ENCODE measurements around the gene TRIM3. TPM values are rescaled to one million over a fixed set of nuclear protein-coding genes. Genes with fewer than 3 reads are reported as not detected.

The TRIM3 gene
- total and polyA plus RNA-seq, 2 experiments from 2014 or later, result 7.9 to 21.1 TPM

DNA sequence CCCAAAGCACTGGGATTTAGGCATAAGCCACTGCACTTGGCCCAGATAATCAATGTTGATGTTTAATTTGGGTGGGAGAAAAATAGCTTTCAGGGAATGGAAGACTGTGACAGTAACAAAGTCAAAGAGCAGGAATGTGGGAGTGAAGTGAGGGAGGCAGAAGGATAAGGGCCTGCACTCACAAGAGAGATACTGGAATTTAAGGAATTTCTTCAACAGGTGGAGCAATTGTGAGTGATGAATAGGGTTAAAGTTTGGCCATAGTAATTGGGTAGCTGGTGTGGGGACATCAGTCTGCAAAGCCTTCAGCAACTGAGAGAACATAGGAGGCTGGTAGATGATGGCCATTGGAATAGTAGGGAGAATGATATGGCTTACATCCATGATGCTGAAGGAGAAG, 46.2 kb downstream of the TRIM3 start:
- Histone ChIP-seq H3K4me1 (ENCODE audit: insufficient read depth) (no peaks in the 10 kb centered on the region; the same call in 1 of the 2 replicates), H3K4me2 (no peak overlapping the region), H3K9me2 (ENCODE audit: insufficient read depth) (no peaks in the 10 kb centered on the region), H4K20me1 (replicated peaks; ENCODE audit: insufficient read depth) (no peaks in the 10 kb centered on the region), H3K4me3 (no peak overlapping the region), H2AFZ (no peak overlapping the region), H3K27me3 (ENCODE audit: insufficient read depth) (peaks cover 6% of the 10 kb centered on the region; the same call in 1 of the 2 replicates), H3K36me3 (ENCODE audit: insufficient read depth) (no peaks in the 10 kb centered on the region), H3F3A (replicated peaks; ENCODE audit: low read depth) (no peaks in the 10 kb centered on the region), H3K79me2 (replicated peaks; ENCODE audit: insufficient read depth) (no peaks in the 10 kb centered on the region), H3K27ac (ENCODE audit: low read depth) (no peak overlapping the region)
- TF ChIP-seq POLR2AphosphoS5 (IDR thresholded peaks at IDR 0.05; ENCODE audit: low read depth) (no peak), EZH2phosphoT487 (IDR thresholded peaks at IDR 0.05; ENCODE audit: unreplicated experiment) (no peak), ZNF114 (CRISPR knock-in tag; IDR thresholded peaks at IDR 0.05) (no peak), JUNB (IDR thresholded peaks at IDR 0.05; ENCODE audit: unreplicated experiment) (no peak)
- TF ChIP-seq, protein P1, sequence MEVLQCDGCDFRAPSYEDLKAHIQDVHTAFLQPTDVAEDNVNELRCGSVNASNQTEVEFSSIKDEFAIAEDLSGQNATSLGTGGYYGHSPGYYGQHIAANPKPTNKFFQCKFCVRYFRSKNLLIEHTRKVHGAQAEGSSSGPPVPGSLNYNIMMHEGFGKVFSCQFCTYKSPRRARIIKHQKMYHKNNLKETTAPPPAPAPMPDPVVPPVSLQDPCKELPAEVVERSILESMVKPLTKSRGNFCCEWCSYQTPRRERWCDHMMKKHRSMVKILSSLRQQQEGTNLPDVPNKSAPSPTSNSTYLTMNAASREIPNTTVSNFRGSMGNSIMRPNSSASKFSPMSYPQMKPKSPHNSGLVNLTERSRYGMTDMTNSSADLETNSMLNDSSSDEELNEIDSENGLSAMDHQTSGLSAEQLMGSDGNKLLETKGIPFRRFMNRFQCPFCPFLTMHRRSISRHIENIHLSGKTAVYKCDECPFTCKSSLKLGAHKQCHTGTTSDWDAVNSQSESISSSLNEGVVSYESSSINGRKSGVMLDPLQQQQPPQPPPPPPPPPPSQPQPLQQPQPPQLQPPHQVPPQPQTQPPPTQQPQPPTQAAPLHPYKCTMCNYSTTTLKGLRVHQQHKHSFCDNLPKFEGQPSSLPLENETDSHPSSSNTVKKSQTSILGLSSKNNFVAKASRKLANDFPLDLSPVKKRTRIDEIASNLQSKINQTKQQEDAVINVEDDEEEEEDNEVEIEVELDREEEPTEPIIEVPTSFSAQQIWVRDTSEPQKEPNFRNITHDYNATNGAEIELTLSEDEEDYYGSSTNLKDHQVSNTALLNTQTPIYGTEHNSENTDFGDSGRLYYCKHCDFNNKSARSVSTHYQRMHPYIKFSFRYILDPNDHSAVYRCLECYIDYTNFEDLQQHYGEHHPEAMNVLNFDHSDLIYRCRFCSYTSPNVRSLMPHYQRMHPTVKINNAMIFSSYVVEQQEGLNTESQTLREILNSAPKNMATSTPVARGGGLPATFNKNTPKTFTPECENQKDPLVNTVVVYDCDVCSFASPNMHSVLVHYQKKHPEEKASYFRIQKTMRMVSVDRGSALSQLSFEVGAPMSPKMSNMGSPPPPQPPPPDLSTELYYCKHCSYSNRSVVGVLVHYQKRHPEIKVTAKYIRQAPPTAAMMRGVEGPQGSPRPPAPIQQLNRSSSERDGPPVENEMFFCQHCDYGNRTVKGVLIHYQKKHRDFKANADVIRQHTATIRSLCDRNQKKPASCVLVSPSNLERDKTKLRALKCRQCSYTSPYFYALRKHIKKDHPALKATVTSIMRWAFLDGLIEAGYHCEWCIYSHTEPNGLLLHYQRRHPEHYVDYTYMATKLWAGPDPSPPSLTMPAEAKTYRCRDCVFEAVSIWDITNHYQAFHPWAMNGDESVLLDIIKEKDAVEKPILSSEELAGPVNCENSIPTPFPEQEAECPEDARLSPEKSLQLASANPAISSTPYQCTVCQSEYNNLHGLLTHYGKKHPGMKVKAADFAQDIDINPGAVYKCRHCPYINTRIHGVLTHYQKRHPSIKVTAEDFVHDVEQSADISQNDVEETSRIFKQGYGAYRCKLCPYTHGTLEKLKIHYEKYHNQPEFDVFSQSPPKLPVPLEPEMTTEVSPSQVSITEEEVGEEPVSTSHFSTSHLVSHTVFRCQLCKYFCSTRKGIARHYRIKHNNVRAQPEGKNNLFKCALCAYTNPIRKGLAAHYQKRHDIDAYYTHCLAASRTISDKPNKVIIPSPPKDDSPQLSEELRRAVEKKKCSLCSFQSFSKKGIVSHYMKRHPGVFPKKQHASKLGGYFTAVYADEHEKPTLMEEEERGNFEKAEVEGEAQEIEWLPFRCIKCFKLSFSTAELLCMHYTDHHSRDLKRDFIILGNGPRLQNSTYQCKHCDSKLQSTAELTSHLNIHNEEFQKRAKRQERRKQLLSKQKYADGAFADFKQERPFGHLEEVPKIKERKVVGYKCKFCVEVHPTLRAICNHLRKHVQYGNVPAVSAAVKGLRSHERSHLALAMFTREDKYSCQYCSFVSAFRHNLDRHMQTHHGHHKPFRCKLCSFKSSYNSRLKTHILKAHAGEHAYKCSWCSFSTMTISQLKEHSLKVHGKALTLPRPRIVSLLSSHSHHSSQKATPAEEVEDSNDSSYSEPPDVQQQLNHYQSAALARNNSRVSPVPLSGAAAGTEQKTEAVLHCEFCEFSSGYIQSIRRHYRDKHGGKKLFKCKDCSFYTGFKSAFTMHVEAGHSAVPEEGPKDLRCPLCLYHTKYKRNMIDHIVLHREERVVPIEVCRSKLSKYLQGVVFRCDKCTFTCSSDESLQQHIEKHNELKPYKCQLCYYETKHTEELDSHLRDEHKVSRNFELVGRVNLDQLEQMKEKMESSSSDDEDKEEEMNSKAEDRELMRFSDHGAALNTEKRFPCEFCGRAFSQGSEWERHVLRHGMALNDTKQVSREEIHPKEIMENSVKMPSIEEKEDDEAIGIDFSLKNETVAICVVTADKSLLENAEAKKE (CRISPR knock-in tag; IDR thresholded peaks at IDR 0.05), result peak; percentile 72
- Mint-ChIP-seq H3K36me3 (ENCODE audit: low read depth) (no peaks in the 10 kb centered on the region), H3K27me3 (ENCODE audit: insufficient read depth, low read depth, poor library complexity) (peaks cover 4% of the 10 kb centered on the region), H3K9me3 (no peaks in the 10 kb centered on the region), H3K4me1 (peaks cover 11% of the 10 kb centered on the region), H3K27ac (no peak overlapping the region), H3K4me3 (no peak overlapping the region; the same call in 2 of the 3 replicates)
- DNase-seq (ENCODE audit: low spot score) (peak; percentile 82), ATAC-seq (peak; percentile 95)

DNA sequence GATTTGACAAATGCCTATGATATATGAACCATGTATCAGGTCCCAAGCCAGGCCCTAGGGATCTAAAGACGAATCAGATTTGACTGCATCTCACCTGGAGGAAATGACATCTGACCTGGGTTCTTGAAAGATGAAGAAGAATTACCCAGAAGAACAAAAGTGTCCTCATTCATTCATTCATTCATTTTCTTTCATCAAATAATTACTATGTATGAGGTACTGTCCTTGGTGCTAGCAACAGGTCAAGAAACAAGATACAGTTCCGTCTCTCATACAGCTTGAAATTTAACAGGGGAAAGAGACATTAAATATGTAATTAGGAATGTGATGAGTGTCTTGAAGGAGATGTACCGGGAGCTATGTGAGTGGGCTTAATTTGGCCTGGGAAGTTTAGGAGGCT, 53.1 kb downstream of the TRIM3 start:
- peaks cover 30% of the 10 kb centered on the region for H3K27me3 ChIP-seq (ENCODE audit: insufficient read depth)
- H4K20me1 ChIP-seq (replicated peaks; ENCODE audit: insufficient read depth), result no peaks in the 10 kb centered on the region
- Mint-ChIP-seq H3K4me3 (no peak overlapping the region), H3K4me1 (peaks cover 2% of the 10 kb centered on the region; the same call in 1 of the 3 replicates), H3K36me3 (ENCODE audit: low read depth) (no peaks in the 10 kb centered on the region), H3K27ac (no peak overlapping the region), H3K9me3 (no peaks in the 10 kb centered on the region), H3K27me3 (ENCODE audit: insufficient read depth, low read depth, poor library complexity) (peaks cover 9% of the 10 kb centered on the region)
- DNase-seq (ENCODE audit: low spot score), result no peak
- no peak overlapping the region for H3K27ac ChIP-seq (ENCODE audit: low read depth)
- peaks cover 7% of the 10 kb centered on the region; the same call in 1 of the 2 replicates for H3K4me1 ChIP-seq (ENCODE audit: insufficient read depth)
- no peaks in the 10 kb centered on the region for H3K36me3 ChIP-seq (ENCODE audit: insufficient read depth)
- ATAC-seq, result no peak
- H3K9me2 ChIP-seq (ENCODE audit: insufficient read depth), result no peaks in the 10 kb centered on the region
- no peak for TF ChIP-seq STAT1 (IDR thresholded peaks at IDR 0.05; ENCODE audit: unreplicated experiment)
- TF ChIP-seq NANOG (IDR thresholded peaks at IDR 0.05; ENCODE audit: borderline replicate concordance), result no peak
- TF ChIP-seq CREB1 (CRISPR knock-in tag; IDR thresholded peaks at IDR 0.05; ENCODE audit: low read depth), result no peak
- no peak for TF ChIP-seq POLR2AphosphoS5 (IDR thresholded peaks at IDR 0.05; ENCODE audit: low read depth)
- TF ChIP-seq, protein P2, sequence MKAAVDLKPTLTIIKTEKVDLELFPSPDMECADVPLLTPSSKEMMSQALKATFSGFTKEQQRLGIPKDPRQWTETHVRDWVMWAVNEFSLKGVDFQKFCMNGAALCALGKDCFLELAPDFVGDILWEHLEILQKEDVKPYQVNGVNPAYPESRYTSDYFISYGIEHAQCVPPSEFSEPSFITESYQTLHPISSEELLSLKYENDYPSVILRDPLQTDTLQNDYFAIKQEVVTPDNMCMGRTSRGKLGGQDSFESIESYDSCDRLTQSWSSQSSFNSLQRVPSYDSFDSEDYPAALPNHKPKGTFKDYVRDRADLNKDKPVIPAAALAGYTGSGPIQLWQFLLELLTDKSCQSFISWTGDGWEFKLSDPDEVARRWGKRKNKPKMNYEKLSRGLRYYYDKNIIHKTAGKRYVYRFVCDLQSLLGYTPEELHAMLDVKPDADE (IDR thresholded peaks at IDR 0.05), result no peak
- TF ChIP-seq, protein P3, sequence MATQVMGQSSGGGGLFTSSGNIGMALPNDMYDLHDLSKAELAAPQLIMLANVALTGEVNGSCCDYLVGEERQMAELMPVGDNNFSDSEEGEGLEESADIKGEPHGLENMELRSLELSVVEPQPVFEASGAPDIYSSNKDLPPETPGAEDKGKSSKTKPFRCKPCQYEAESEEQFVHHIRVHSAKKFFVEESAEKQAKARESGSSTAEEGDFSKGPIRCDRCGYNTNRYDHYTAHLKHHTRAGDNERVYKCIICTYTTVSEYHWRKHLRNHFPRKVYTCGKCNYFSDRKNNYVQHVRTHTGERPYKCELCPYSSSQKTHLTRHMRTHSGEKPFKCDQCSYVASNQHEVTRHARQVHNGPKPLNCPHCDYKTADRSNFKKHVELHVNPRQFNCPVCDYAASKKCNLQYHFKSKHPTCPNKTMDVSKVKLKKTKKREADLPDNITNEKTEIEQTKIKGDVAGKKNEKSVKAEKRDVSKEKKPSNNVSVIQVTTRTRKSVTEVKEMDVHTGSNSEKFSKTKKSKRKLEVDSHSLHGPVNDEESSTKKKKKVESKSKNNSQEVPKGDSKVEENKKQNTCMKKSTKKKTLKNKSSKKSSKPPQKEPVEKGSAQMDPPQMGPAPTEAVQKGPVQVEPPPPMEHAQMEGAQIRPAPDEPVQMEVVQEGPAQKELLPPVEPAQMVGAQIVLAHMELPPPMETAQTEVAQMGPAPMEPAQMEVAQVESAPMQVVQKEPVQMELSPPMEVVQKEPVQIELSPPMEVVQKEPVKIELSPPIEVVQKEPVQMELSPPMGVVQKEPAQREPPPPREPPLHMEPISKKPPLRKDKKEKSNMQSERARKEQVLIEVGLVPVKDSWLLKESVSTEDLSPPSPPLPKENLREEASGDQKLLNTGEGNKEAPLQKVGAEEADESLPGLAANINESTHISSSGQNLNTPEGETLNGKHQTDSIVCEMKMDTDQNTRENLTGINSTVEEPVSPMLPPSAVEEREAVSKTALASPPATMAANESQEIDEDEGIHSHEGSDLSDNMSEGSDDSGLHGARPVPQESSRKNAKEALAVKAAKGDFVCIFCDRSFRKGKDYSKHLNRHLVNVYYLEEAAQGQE (IDR thresholded peaks at IDR 0.05; ENCODE audit: unreplicated experiment), result peak; percentile 43
- no peak for TF ChIP-seq JUNB (IDR thresholded peaks at IDR 0.05; ENCODE audit: unreplicated experiment)
- no peak for TF ChIP-seq ZNF331 (CRISPR knock-in tag; IDR thresholded peaks at IDR 0.05; ENCODE audit: low read depth)
- H3K4me2 ChIP-seq, result no peak overlapping the region
- no peaks in the 10 kb centered on the region for H3F3A ChIP-seq (replicated peaks; ENCODE audit: low read depth)
- H2AFZ ChIP-seq, result no peak overlapping the region
- 0 out of 2 replicates have a peak, but pooled peaks cover 3% of the 10 kb centered on the region for H3K79me2 ChIP-seq (replicated peaks; ENCODE audit: insufficient read depth)
- no peak overlapping the region for H3K4me3 ChIP-seq
